Trophoblast cell (in vitro differentiated cells and primary cell): Measurements from ENCODE around the gene FBXO36.

Experiments
- DNase-seq, 2 donors: peaks; one replicate each; pipeline ENCODE4 v3.0.0-alpha.2; 2016
- H2AFZ ChIP-seq: 2 replicates; pipeline ENCODE4 v1.6.1; 2013; ENCODE audit warnings: low read length, moderate library complexity, mild to moderate bottlenecking; ENCODE audit not compliant: insufficient read depth, poor library complexity
- H2AK5ac ChIP-seq: 2 replicates; pipeline ENCODE4 v1.6.1; 2013; ENCODE audit warnings: mild to moderate bottlenecking, low read length
- H2BK120ac ChIP-seq: 2 replicates; pipeline ENCODE4 v1.6.1; 2013; ENCODE audit warnings: low read length, mild to moderate bottlenecking, moderate library complexity; ENCODE audit not compliant: insufficient read depth, poor library complexity
- H2BK12ac ChIP-seq: 2 replicates; pipeline ENCODE4 v1.6.1; 2013; ENCODE audit warnings: mild to moderate bottlenecking, low read length, moderate library complexity
- H2BK5ac ChIP-seq: 2 replicates; pipeline ENCODE4 v1.6.1; 2013; ENCODE audit warnings: low read length, low read depth, moderate library complexity, mild to moderate bottlenecking; ENCODE audit not compliant: poor library complexity
- H3K14ac ChIP-seq: 2 replicates; pipeline ENCODE4 v1.6.1; 2013; ENCODE audit warnings: mild to moderate bottlenecking, low read length
- H3K18ac ChIP-seq: 2 replicates; pipeline ENCODE4 v1.6.1; 2013; ENCODE audit warnings: mild to moderate bottlenecking, low read length
- H3K23ac ChIP-seq: 2 replicates; pipeline ENCODE4 v1.6.1; 2013; ENCODE audit warnings: low read length
- H3K27ac ChIP-seq: 2 replicates; pipeline ENCODE4 v1.5.1; 2013; ENCODE audit warnings: low read depth, mild to moderate bottlenecking, inconsistent platforms, low read length, moderate library complexity
- H3K27me3 ChIP-seq: 2 replicates; pipeline ENCODE4 v1.6.1; 2013; ENCODE audit warnings: inconsistent platforms, mild to moderate bottlenecking, low read length, moderate library complexity; ENCODE audit not compliant: insufficient read depth
- H3K36me3 ChIP-seq, 2 experiments: 1 replicate in 1 of 2; 2 replicates in 1 of 2; pipeline ENCODE4 v1.6.1; 2013; ENCODE audit warnings: low read length in 2 of 2, mild to moderate bottlenecking in 2 of 2, moderate library complexity in 1 of 2; ENCODE audit not compliant: insufficient read depth in 2 of 2, control insufficient read depth in 1 of 2
- H3K4ac ChIP-seq: 2 replicates; pipeline ENCODE4 v1.6.1; 2013; ENCODE audit warnings: low read depth, mild to moderate bottlenecking, low read length, moderate library complexity
- H3K4me1 ChIP-seq, 2 experiments: 1 replicate in 1 of 2; 2 replicates in 1 of 2; pipeline ENCODE4 v1.6.1; 2013; ENCODE audit warnings: low read length in 2 of 2, mild to moderate bottlenecking in 2 of 2, moderate library complexity in 1 of 2; ENCODE audit not compliant: insufficient read depth in 2 of 2, control insufficient read depth in 1 of 2
- H3K4me2 ChIP-seq: 2 replicates; pipeline ENCODE4 v1.6.1; 2013; ENCODE audit warnings: inconsistent platforms, mild to moderate bottlenecking, low read length, moderate library complexity
- H3K4me3 ChIP-seq: 2 replicates; pipeline ENCODE4 v1.5.1; 2013; ENCODE audit warnings: mild to moderate bottlenecking, low read depth, low read length, inconsistent platforms
- H3K79me1 ChIP-seq: one replicate; pipeline ENCODE4 v1.6.1; 2013; ENCODE audit warnings: low read length
- H3K79me2 ChIP-seq: 2 replicates; pipeline ENCODE4 v1.6.1; 2013; ENCODE audit warnings: low read length, mild to moderate bottlenecking; ENCODE audit not compliant: control insufficient read depth, insufficient read depth, poor library complexity
- H3K9ac ChIP-seq: 2 replicates; pipeline ENCODE4 v1.6.1; 2013; ENCODE audit warnings: mild to moderate bottlenecking, low read length
- H3K9me3 ChIP-seq: 2 replicates; pipeline ENCODE4 v1.6.1; 2013; ENCODE audit warnings: low read depth, mild to moderate bottlenecking, control low read depth, inconsistent platforms, low read length; ENCODE audit not compliant: insufficient read depth
- H4K12ac ChIP-seq: 2 replicates; pipeline ENCODE4 v1.6.1; 2013; ENCODE audit warnings: low read depth, mild to moderate bottlenecking, low read length, moderate library complexity
- H4K8ac ChIP-seq: 2 replicates; pipeline ENCODE4 v1.6.1; 2013; ENCODE audit warnings: low read depth, mild to moderate bottlenecking, low read length, moderate library complexity
- H4K91ac ChIP-seq: one replicate; pipeline ENCODE4 v1.6.1; 2013; ENCODE audit warnings: low read depth, mild to moderate bottlenecking, low read length, moderate library complexity
- WGBS: extraction: QIAGEN DNeasy Blood & Tissue Kit; methylation state at CpG from one replicate; pipeline ENCODE4 v1.1.7; 2013; ENCODE audit warnings: missing lambda C conversion rate; ENCODE audit not compliant: insufficient read length, insufficient coverage; ENCODE audit errors: extremely low coverage; 5-methylcytosine and 5-hydroxymethylcytosine counted together

Gene FBXO36

GRCh38 chr2:229974266-229974665 lies 52.0 kb downstream of the FBXO36 start:
- Histone ChIP-seq H3K79me1 (no peaks in the 10 kb centered on the region), H4K12ac (no peak overlapping the region), H3K4me2 (no peak overlapping the region), H4K8ac (no peak overlapping the region), H3K4me1 (peaks cover 0 to 2% of the 10 kb centered on the region in 2 experiments), H2AFZ (no peak overlapping the region), H3K18ac (no peak overlapping the region), H2AK5ac (no peak overlapping the region), H3K9ac (no peak overlapping the region), H3K4ac (no peak overlapping the region), H3K79me2 (no peaks in the 10 kb centered on the region), H3K23ac (no peak overlapping the region), H2BK120ac (no peak overlapping the region), H3K27me3 (no peaks in the 10 kb centered on the region), H2BK5ac (no peak overlapping the region), H3K27ac (no peak overlapping the region), H3K4me3 (no peak overlapping the region), H3K14ac (no peak overlapping the region), H2BK12ac (no peak overlapping the region), H3K36me3 (no peaks in the 10 kb centered on the region), H4K91ac (no peak overlapping the region), H3K9me3 (no peaks in the 10 kb centered on the region)
- no CpG with 5 or more reads among the region's 6 CpGs for WGBS
- peak; percentile 2 to 39 for DNase-seq

GRCh38 chr2:229980431-229981184 lies 58.3 kb downstream of the FBXO36 start:
- no peak overlapping the region for H4K91ac ChIP-seq
- no peaks in the 10 kb centered on the region for H3K79me1 ChIP-seq
- DNase-seq, result peak; percentile 17 to 25
- no peaks in the 10 kb centered on the region for H3K79me2 ChIP-seq
- H3K23ac ChIP-seq, result no peak overlapping the region
- no CpG with 5 or more reads among the region's 7 CpGs for WGBS
- no peak overlapping the region for H4K12ac ChIP-seq
- no peak overlapping the region for H3K4me3 ChIP-seq
- H3K27ac ChIP-seq, result no peak overlapping the region
- no peak overlapping the region for H3K4ac ChIP-seq
- H2BK12ac ChIP-seq, result no peak overlapping the region
- H2BK5ac ChIP-seq, result no peak overlapping the region
- H3K27me3 ChIP-seq, result no peaks in the 10 kb centered on the region
- H3K4me2 ChIP-seq, result no peak overlapping the region
- no peak overlapping the region for H3K14ac ChIP-seq
- H3K36me3 ChIP-seq, result no peaks in the 10 kb centered on the region
- no peak overlapping the region for H3K9ac ChIP-seq
- H4K8ac ChIP-seq, result no peak overlapping the region
- peak overlapping the region; percentile 31 for H2BK120ac ChIP-seq
- H2AFZ ChIP-seq, result peak overlapping the region; percentile 5
- H3K4me1 ChIP-seq, result no peaks in the 10 kb centered on the region
- no peak overlapping the region for H2AK5ac ChIP-seq
- no peaks in the 10 kb centered on the region for H3K9me3 ChIP-seq
- H3K18ac ChIP-seq, result no peak overlapping the region

- Histone ChIP-seq H3K27me3 (no peaks in the 10 kb centered on the region), H4K91ac (no peak overlapping the region), H3K9me3 (no peaks in the 10 kb centered on the region), H2BK12ac (no peak overlapping the region), H3K4ac (no peak overlapping the region), H3K14ac (no peak overlapping the region), H3K79me1 (no peaks in the 10 kb centered on the region), H3K4me1 (no peaks in the 10 kb centered on the region), H3K27ac (no peak overlapping the region), H2AFZ (no peak overlapping the region), H3K18ac (no peak overlapping the region), H3K36me3 (no peaks in the 10 kb centered on the region), H2BK120ac (no peak overlapping the region), H3K9ac (no peak overlapping the region), H2BK5ac (no peak overlapping the region), H2AK5ac (no peak overlapping the region), H4K8ac (no peak overlapping the region), H3K4me2 (no peak overlapping the region), H3K4me3 (no peak overlapping the region), H3K79me2 (no peaks in the 10 kb centered on the region), H3K23ac (no peak overlapping the region), H4K12ac (no peak overlapping the region)
- WGBS, result no CpG with 5 or more reads among the region's 6 CpGs
- no peak for DNase-seq
Observed at GRCh38 chr2:229993236-229993635, 70.9 kb downstream of the FBXO36 start.

GRCh38 chr2:229996320-229996719 lies 74.0 kb downstream of the FBXO36 start:
- Histone ChIP-seq H3K79me2 (no peaks in the 10 kb centered on the region), H3K36me3 (no peaks in the 10 kb centered on the region), H3K9me3 (no peaks in the 10 kb centered on the region), H4K12ac (no peak overlapping the region), H3K14ac (no peak overlapping the region), H2BK5ac (no peak overlapping the region), H4K8ac (no peak overlapping the region), H2AK5ac (no peak overlapping the region), H3K79me1 (no peaks in the 10 kb centered on the region), H3K4me1 (no peaks in the 10 kb centered on the region), H4K91ac (no peak overlapping the region), H3K23ac (no peak overlapping the region), H2AFZ (no peak overlapping the region), H2BK120ac (no peak overlapping the region), H3K9ac (no peak overlapping the region), H3K4me3 (no peak overlapping the region), H3K18ac (no peak overlapping the region), H3K4ac (no peak overlapping the region), H3K27me3 (no peaks in the 10 kb centered on the region), H3K27ac (no peak overlapping the region), H2BK12ac (no peak overlapping the region), H3K4me2 (no peak overlapping the region)
- no CpG with 5 or more reads among the region's 4 CpGs for WGBS
- no peak for DNase-seq
